CD4-positive, alpha-beta T cell treated with Interferon alpha-2 for 1 hour (primary cell): ENCODE data around the gene VSTM2B.
A peak's percentile ranks its signal among the peaks of the same experiment; 100 is the strongest.

ENCODE experiments used
- DNase-seq, 2 donors: peaks; one replicate each; pipeline ENCODE4 v3.0.0-alpha.2; 2020 to 2022

Gene VSTM2B

DNA sequence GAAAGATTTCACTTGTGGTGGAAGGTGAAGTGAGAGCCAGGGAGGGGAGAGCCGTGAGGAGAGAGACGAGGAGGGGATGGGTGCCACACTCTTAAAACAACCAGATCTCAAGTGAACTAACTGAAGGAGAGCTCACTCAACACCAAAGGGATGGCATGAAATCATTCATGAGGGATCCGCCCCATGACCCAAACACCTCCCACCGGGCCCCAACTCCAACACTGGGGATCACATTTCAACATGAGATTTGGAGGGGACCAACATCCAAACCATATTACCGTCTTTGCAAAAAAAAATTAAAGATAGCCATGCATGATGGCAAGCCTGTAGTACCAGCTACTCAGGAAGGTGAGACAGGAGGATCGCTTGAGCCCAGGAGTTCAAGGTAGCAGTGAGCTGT, 45.4 kb downstream of the VSTM2B start:
- no peak for DNase-seq

DNA sequence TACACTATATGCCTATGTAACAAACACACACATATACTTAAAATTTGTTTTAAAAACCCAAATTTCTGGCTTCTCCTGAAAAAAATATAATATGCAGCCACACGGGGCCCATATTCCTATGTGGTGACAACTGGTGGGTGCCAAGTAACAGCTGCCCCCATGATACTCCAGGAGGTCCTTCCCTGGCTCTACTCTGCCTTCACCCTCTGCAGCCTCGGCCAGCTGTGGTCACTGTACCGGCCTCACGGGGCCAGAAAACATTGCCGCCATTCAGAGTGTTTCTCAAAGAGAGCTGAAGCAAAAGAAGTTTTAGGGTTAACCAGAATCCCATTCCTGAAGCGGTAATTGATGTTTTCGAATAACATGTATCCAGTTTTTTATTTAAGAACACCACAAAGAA, 47.7 kb downstream of the VSTM2B start:
- no peak for DNase-seq

DNA sequence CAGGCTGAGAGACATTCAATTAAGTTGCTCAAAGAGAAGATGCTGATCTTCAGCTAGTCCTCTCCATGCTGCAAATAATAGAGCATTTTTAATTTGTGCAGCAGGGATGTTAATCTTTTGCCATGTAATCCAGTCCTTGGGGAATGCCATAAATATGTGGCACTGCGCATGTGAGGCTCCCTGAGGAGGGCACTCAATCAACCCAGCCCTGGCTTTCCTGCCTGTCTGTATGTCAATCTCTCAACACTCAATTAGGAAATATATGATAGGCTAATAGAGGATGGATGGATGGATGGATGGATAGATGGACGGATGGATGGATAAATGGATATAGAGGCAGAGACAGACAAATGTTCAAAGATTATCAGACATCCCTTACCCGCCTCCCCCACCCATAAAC, 48.7 kb downstream of the VSTM2B start:
- no peak for DNase-seq

DNA sequence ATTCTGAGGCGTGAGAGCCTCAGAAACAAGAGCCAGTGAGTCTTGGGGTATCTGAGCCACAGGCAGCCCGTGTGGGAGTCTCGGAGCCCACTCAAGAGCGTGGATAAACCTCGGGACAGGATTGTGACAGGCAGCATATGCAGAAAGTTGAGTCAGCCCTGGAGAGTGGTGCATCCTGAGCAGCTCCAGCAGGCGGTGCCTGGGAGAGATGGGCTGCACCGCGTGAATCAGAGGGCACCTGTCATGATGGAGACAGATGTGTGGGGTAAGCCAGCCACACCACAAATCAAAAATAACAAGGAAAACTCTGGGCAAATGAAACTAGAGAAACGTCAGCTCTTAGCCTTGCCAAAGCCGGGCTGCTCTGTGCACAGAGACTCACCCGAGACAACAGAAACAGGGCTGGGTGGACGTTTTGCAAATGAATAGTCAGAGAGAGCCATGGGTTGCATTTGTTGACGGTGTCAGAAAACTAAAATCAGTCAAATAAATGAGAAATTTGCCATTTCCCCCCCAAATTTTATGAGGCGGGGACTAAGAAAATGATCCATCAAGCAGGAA, 50.3 kb downstream of the VSTM2B start:
- no peak for DNase-seq

DNA sequence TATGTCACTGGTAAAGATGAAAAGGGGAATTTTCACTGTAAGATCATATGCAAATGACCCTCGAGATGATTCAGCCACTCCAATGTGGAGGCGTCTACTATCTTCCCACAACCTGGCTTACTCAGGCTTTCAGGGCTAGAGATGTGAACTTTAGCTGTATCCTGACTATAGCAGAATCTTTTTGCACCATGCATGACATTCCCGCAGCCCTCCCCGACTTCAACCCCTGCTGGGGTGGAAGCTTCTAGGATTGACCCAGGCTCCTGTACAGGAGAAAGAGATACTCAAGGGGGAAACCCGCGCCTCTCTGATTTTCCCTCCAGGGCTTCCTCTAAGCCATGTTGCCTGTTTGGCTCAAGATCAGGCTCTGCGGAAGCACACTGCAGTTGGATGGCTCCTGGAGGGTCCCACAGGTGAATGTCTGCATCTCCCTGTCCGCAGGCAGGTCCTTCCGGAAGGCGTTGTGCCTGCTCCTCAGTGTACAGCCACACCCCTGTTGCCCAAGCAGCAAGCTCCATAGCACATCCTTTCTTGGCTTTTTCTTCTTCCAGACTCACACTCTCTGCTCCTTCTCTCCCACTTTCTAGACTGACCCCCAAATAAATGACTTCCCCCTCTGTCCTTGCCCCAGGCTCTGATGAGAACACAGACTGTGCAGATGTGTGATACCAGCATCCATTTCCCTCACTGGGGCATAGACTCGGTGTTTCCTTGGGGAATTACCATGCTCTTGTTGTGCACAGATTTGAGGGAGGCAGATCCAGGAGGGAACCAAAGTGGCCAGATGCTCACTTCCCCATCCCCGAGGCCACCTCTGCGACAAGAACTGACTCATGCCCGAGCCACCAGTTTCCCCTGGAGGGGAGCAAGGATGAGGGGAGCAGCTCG, 51.2 kb downstream of the VSTM2B start:
- DNase-seq: no peak

DNA sequence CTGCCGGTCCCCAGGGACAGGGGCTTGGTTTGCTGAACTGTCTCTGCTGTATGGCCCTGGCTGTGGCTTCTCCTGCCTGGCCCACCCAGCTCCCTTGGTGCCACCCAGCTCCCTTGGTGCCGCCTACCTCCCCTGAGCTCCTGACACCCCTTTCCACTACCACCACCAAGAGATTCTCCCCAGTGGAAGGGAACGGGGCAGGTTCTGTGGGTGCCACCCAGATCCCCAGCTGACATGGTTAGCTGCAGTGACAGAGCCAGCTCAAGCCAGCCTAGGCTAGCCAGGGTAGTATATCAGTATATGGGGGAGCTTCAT, 51.8 kb downstream of the VSTM2B start:
- DNase-seq: no peak

DNA sequence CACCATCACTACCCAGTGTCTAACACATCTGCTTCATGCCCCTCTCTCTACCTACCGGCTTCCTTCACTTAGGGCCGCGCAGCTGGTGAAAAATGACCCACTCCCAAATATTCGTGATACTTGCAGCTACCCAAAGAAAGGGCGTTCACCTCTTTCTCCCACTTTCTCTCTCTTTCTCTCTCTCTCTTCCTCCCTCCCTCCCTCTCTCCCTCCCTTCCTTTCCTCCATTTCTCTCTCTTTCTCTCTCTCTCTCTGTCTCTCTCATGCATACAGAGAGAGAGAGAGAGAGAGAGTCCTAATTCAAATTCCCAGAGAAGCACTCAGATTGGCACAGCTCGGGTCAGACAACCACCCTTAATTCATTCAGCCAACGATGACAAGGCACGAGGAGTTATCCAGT, 52.6 kb downstream of the VSTM2B start:
- no peak for DNase-seq

DNA sequence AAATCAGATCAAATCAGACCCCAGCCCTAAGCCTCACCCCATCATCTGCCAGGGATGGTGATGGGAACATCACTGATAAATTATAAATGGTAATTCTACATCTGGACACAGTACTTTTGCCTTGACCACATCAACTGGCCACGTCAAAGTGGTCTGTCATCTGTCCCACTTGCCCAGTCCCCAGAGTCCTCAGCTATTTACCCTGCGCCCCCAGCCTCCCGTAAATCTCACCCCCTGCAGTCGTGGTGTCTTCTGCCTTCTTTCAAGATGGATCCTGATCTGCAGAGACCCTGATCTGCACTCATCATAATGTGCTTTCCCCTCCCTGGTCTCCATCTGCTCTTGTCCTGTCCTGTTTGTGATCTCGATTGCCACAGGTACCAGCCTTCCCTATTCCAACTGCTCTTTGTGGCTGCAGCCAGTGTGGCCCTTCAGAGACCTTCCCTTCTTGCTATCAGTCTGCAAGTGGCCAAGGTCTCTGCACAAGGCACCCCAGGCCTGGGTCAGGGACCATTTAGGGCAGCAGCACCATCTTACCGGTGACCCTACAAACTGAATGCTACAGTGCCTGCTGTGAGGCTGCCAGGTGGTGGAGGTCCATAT, 53.6 kb downstream of the VSTM2B start:
- no peak for DNase-seq

DNA sequence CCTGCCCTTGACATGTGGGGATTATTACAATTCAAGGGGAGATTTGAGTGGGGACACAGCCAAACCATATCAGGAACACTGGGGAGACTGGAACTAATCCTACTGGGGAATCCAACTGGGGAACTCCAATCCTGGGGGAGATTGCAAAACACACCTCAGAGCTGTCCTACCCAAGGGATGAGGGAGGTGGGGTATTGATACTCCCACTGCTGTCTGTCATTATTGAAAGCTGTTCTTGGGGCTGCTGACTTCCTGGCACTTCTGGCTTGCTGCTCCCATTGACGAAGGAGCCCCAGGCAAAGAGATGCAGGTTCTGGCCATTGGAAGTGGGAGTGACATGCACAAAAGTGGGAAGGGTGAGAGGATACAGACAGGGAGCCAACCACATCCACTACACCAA, 55.6 kb downstream of the VSTM2B start:
- no peak for DNase-seq

DNA sequence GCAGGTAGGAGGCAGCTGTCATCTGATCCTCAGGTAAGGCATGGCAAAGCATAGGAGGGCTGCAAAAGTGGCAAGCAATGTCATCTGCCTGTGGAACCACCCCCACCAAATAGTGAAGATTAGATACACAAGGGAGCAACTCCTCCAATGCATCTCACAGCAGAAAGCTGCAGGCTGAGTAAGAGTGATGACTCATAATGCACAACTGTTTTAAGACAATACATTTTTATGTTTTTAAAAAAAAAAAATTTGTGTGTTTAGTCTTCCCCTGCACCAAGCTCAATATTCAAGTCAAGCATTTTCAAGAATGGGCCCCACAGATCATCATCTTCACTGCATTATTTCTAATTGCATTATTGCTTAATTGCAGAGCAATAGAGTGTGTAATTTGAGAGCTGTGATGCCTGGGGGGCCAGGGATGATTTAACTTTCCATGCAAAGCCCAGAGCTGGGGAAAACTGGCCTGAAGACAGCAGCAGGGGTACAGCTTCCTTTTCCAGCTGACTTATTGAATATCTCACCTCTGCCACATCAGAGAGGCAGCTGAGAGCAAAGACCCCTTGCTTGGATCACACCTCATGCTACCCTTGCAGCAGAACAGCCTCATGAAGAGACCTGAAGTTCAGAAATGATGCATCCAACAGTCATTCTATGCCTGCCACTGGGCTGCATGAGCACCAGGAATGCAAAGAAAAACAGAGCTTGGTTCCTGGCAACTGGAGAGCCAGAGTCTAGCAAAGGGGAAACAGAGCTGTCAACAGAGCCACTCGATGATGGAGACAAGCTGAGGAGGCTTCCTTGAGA, 57.6 kb downstream of the VSTM2B start:
- no peak for DNase-seq

DNA sequence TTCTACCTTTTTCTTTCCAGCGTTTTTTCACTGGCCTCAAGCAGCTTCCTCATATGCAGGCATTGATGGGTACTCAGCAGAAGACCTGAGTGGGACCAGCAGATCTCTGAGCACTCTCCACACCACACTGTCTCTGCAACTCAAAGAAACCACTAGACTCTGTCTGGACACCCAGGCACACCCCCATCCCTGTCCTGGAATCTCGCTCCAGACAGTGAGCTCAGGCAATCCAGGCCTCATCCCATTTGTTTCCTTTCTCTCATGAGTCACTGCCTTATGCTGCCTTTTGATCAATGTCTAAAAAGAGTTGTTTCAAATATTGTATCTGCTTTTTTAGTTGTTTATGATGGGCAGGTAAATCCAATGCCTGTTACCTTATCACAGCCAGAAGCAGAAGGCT, 60.6 kb downstream of the VSTM2B start:
- no peak for DNase-seq

DNA sequence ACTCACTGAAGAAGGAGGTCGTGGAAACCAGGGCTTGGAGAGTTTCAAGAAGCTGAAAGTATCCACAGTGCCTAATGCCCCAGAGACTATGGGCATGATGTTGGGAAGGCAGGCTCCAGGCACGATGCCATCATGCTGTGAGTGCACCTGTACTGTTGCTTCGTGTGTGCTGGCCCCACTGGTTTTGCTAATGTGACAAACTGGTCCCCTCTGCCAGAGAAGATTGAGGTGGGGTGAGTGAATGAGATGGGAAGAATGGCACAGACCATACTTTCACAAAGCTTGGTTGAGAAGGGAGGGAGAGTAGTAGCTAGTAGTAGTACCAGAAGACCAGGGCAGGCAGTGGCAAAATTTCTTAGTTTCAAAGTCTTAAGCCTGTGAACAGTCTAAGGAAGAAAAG, 61.3 kb downstream of the VSTM2B start:
- no peak for DNase-seq

DNA sequence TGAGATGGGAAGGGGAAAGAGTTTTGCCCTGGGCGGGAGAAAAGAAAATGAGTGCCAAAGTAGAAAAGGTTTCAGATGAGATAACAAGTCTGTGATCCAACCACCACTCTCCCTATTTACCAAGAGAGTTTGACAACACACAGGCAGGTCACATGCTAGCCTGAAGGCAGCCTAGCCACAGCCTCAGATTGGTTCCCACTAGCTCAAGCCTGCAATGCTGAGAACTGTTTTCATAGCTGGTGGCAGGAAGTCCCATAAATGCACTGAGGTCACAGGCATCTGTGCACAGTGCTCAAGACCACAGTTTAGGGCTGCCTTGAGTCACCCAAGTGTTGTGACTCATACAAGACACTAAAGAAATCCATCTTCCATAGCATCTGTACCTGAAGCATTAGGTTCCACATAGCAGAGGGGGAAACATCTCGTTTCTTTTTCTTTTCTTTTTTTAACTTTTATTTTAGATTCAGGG, 61.8 kb downstream of the VSTM2B start:
- peak; percentile 41 to 63 for DNase-seq

DNA sequence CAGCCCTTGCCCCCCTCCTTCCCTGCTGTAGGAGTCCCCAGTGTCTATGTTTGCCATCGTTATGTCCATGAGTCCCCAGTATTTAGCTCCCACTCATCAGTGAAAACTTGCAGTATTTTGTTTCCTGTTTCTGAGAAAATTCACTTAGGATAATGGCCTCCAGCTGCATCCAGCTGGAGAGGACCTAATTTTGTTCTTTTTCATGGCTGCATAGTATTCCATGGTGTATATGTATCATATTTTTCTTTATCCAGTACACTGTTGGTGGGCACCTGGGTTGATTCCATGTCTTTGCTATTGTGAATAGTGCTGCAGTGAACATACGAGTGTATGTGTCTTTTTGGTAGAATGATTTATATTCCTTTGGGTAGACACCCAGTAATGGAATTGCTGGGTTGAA, 62.3 kb downstream of the VSTM2B start:
- no peak for DNase-seq

DNA sequence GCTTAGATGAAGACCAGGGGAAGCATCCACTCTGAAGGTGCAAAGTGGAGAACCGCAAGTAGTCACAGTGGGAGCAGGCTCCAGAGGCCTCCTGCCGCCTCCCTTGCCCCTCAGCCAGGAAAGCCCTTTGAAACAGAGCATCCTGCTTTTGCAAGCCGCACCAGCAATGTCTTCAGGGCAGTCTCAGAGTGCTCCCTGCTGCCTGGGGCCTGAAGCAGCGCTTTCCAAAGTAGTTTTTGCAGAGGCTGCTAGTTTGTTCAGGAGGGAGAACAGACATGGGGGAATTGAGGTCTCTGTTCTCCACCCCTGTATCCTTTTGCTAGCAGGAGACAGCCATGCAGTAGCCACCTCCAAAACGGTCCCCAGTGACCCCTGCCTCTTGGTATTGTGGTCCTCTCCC, 64.5 kb downstream of the VSTM2B start:
- DNase-seq: no peak

DNA sequence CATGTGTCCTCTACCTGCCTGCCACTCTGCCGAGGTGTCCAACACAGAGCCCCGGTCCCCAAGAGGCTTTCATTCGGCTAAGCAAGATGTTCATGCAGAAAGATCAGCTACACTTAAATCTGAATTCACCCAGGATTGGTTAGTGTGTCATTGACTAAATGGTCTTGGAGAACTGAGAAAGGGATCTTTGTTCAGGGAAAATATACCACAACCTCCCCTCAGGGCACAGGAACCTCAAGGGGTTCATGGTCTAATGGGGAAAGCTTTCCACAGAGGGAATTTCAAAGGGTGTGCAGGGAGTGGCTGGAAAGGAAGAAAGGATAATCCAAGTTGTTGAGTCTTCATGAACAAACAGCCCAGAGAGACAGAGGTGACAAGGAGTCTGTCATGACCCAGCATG, 65.9 kb downstream of the VSTM2B start:
- no peak for DNase-seq

DNA sequence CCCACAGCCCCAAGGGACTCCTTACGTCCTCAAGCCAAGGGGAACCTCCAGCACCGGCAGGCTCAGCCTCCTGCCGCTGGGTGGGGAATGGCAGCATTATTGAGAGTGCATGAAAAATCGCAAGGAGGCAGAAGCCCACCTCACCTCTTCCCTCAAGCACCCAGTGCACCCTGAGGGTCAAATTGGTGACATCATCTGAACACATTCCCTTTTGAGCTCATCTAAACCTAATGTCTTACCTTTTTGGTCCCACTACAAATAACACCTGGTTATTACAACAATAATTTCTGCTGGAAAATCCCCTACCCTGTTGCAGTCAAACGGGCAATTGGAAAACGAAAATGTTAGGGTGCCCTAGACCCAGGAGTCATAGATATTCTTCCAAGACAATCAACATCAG, 68.1 kb downstream of the VSTM2B start:
- DNase-seq: no peak

DNA sequence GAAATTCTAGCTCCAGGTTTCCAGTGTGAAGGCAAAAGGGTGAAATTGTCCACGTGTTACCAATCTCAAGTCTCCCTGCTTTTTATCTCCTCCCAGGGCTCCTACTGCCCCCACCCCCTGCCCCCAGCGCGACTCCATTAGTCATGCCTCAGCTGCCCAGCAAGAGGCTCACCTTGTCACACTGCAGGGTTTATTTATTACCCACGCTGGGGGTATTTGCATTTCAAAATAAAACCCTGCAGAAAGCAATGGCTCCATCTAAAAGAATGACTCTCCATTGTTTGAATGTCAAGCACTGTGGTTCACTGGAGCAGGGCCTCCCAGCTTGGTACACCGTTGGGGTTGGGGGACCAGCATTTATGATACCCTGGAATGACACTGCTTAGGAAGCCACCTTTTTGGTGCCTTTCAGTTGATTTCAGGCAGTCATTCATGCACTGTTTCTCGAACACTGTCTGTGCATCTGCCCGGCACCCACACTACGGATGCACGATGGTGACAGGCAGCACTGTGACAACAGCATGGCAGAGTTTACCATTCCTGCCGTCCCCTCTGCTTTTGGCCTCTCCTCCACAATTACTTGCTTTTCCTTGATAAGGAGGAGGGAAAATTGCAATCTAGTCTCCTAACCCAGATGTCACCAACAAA, 70.4 kb downstream of the VSTM2B start:
- DNase-seq: no peak

DNA sequence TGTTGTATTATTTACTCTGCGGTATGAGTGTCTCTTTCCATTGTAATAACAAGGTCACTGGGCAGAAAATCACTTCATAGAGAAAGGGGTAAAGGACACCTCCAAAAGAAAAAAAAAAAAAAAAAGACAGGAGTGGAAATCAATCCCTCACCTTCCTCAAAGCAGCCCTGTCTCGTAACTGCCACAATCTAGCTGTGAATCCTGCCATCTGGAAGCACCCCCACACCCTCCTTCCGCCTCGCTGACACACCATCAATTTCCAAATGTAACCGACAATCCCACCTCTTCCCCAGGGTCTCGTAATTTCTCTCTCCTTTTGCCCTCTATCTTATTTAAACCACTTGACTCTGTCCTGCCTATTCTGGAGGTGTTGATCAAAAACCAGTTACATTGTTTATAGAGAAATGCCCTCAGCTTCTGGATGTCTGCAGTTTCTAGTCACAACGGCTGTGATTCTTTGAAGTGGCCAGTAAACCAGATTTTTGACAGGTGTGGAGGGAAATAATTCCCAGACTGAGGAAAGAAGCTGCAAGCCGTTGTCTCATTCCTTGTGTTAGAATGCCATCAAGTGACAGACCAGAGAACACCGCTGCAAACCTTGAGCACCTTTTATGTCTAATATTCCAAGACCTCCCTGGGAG, 71.2 kb downstream of the VSTM2B start:
- no peak for DNase-seq

DNA sequence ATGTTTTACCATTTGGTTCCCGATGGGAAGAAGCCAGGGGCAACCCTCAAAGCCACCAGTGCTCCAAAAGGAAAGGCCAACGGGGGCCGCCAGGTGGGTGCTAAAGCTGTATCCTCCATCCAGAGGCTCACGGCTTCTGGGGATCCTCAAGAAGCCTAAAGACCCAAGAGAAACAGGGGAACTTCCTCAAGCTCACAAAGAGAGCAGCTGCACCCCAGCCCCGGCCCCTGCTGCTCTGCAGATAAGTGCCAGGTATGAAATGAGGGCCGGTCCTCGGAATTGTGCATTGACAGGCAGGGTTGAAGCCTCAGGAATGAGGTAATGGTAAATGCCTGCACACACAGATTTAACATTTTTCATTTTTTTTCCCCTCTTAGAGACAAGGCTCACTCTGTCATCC, 72.2 kb downstream of the VSTM2B start:
- DNase-seq: no peak

DNA sequence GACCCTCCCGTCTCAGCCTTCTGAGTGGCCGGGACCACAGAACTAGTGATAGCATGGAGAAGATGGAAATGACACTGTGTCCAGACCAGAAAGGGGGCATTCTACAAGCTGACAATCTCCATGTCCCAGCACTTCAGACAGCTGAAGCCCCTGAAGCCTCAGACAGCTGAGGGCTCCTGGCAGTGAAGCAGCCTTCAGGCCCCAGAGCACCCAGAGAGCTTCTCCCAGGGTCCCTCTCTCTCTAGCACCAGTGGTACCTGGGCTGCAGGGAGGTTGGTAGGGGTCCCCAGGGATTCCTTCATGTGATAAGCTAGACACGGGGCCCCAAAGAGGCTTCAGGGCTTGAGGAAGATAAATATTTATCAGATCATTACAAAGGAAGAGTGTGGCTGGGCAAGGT, 72.7 kb downstream of the VSTM2B start:
- DNase-seq: no peak

DNA sequence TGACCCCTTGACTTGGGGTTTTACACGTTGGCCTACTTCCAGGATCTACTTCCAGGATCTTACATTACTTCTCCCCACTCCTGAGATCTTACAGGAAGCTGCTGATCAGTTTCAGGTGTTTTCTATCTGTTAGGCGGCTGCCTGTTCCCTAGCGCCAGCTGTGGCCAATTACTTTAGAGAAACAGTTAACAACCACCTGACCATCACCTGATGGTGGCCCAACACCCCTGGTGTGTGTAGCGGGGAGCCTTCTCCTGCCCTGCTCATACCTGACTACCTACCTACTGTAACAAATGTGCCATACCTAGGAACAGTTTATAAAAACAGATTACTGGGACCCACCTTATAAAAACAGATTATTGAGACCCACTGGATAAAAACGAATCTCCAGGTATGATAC, 77.5 kb downstream of the VSTM2B start:
- no peak for DNase-seq
